Measurements from ENCODE around the gene NOS1AP.

The NOS1AP gene

GRCh38 chr1:162397039-162397448, 327.6 kb downstream of the NOS1AP start:
- Histone ChIP-seq H3K27me3 (ENCODE audit: control insufficient read depth, insufficient read depth, low read length) (no peaks in the 10 kb centered on the region), H3K36me3 (ENCODE audit: control insufficient read depth, insufficient read depth, low read length) (no peaks in the 10 kb centered on the region), H3K4me1 (ENCODE audit: control insufficient read depth, insufficient read depth, low read length) (peaks cover 17% of the 10 kb centered on the region), H3K9me3 (ENCODE audit: control insufficient read depth, insufficient read depth, low read length) (no peaks in the 10 kb centered on the region), H3K27ac (ENCODE audit: low read depth, low read length) (no peak overlapping the region), H3K9ac (ENCODE audit: low read depth, low read length) (no peak overlapping the region), H3K4me3 (ENCODE audit: low read depth, low read length) (no peak overlapping the region)

DNA sequence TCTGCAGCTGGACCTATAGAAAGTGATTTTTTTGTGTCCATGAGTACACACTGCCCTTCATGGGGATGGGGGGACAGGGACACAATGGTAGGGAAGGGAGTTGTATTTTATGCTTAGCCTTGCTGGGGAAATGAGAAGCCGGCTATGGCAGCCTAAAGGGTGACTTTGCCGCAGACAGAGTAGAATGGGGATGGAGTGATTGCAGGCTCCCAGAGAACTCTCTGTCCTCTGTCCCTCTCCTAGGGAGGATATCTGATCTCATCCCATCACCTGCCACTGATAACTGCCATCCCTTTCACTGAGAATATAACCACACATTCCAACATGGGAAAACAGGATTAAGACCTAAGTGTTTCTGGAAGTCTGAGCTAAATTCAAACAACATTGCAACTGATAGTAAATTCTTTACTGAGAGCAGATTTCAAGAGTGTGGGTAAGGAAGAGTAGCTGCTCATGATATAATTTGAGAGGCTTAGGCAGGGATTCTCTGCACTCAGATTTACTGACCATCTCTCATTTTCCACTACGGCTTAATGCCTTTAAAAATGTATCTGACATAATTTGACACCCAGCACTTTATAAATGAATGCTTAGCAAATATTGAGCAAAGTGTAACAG, 328.6 kb downstream of the NOS1AP start:
- Histone ChIP-seq H3K4me3 (ENCODE audit: low read depth, low read length) (no peak overlapping the region), H3K36me3 (ENCODE audit: control insufficient read depth, insufficient read depth, low read length) (no peaks in the 10 kb centered on the region), H3K27ac (ENCODE audit: low read depth, low read length) (no peak overlapping the region), H3K4me1 (ENCODE audit: control insufficient read depth, insufficient read depth, low read length) (peaks cover 17% of the 10 kb centered on the region), H3K9ac (ENCODE audit: low read depth, low read length) (no peak overlapping the region), H3K9me3 (ENCODE audit: control insufficient read depth, insufficient read depth, low read length) (no peaks in the 10 kb centered on the region), H3K27me3 (ENCODE audit: control insufficient read depth, insufficient read depth, low read length) (no peaks in the 10 kb centered on the region)

DNA sequence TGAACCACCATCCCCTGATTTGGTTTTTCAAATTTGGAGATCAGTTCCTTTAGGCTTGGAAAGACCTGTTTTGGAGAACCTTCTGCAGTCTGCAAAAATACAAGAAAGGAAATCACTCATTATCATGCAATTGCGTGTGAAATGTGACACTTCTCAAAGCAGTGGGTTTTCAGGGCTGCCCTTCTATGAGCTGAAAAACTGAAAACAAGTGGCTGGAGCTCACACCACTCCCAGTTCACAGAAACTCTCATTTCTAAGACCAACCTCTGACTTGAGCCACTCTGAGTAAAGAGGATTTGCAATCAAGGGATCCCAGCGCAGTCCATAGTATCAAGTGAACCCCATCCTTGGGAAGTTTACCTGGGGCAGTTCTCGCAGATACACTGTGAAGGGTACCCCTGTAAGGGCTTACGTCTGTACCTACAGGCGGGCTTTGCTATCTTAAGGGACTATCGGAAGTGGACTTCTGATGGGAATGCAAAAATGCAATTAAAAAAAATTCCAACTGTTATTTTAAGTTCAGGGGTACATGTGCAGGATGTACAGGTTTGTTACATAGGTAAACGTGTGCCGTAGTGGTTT, 329.6 kb downstream of the NOS1AP start:
- no peak overlapping the region for H3K9ac ChIP-seq (ENCODE audit: low read depth, low read length)
- peaks cover 17% of the 10 kb centered on the region for H3K4me1 ChIP-seq (ENCODE audit: control insufficient read depth, insufficient read depth, low read length)
- H3K9me3 ChIP-seq (ENCODE audit: control insufficient read depth, insufficient read depth, low read length): no peaks in the 10 kb centered on the region
- no peaks in the 10 kb centered on the region for H3K36me3 ChIP-seq (ENCODE audit: control insufficient read depth, insufficient read depth, low read length)
- no peak overlapping the region for H3K4me3 ChIP-seq (ENCODE audit: low read depth, low read length)
- no peaks in the 10 kb centered on the region for H3K27me3 ChIP-seq (ENCODE audit: control insufficient read depth, insufficient read depth, low read length)
- H3K27ac ChIP-seq (ENCODE audit: low read depth, low read length): peak overlapping the region; percentile 33

DNA sequence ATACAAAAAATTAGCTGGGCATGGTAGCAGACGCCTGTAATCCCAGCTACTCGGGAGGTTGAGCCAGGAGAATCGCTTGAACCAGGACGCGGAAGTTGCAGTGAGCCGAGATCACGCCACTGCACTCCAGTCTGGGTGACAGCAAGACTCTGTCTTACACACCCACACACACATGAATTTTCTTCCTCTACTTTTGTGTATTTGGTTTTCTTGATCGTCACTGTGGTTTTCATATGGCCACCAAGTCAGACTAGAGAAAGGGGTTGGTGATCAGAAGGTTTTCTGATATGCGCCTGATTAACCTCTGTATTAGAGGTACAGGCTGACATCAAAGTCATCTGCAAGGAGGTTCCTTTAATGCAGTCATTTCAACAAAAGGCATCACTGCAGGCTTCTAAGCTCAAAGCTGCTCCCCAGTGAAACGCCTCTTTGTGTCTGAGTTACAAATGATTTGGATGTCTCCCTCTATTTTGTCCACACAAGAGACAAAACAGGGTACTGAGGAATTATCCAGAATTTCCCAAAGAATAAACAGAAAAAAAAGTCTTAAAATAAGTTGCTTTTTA, 331.4 kb downstream of the NOS1AP start:
- H3K9me3 ChIP-seq (ENCODE audit: control insufficient read depth, insufficient read depth, low read length): no peaks in the 10 kb centered on the region
- H3K4me3 ChIP-seq (ENCODE audit: low read depth, low read length): no peak overlapping the region
- no peak overlapping the region for H3K27ac ChIP-seq (ENCODE audit: low read depth, low read length)
- H3K9ac ChIP-seq (ENCODE audit: low read depth, low read length): no peak overlapping the region
- peaks cover 17% of the 10 kb centered on the region for H3K4me1 ChIP-seq (ENCODE audit: control insufficient read depth, insufficient read depth, low read length)
- no peaks in the 10 kb centered on the region for H3K27me3 ChIP-seq (ENCODE audit: control insufficient read depth, insufficient read depth, low read length)
- no peaks in the 10 kb centered on the region for H3K36me3 ChIP-seq (ENCODE audit: control insufficient read depth, insufficient read depth, low read length)

DNA sequence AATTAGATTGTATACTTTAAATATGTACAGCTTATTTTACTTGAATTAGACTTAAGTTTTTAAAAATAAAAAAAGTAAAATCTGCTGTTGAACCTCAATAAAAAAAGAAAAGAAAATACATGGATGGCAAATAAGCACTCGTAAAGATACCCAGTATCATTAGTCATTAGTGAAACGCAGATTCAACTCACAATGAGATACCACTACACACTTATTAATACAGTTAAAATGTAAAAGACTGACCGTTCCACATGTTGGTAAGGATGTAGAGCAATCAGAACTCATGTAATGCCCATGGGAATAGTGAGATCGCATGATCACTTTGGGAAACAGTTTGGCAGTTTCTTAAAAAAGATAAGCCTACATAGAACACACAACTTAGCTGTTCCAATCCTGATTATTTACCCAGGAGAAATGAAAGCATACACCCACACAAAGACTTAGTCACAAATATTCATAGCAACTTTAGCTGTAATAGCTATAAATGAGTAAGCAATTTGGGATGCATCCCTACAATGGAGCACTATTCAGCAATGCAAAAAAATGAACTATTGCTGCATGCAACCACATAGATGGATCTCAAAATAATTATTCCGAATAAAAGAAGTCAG, 335.2 kb downstream of the NOS1AP start:
- Histone ChIP-seq H3K36me3 (ENCODE audit: control insufficient read depth, insufficient read depth, low read length) (no peaks in the 10 kb centered on the region), H3K9ac (ENCODE audit: low read depth, low read length) (no peak overlapping the region), H3K4me3 (ENCODE audit: low read depth, low read length) (no peak overlapping the region), H3K27me3 (ENCODE audit: control insufficient read depth, insufficient read depth, low read length) (no peaks in the 10 kb centered on the region), H3K4me1 (ENCODE audit: control insufficient read depth, insufficient read depth, low read length) (0 out of 2 replicates have a peak, but pooled peaks cover under 1% of the 10 kb centered on the region), H3K27ac (ENCODE audit: low read depth, low read length) (no peak overlapping the region), H3K9me3 (ENCODE audit: control insufficient read depth, insufficient read depth, low read length) (no peaks in the 10 kb centered on the region)

DNA sequence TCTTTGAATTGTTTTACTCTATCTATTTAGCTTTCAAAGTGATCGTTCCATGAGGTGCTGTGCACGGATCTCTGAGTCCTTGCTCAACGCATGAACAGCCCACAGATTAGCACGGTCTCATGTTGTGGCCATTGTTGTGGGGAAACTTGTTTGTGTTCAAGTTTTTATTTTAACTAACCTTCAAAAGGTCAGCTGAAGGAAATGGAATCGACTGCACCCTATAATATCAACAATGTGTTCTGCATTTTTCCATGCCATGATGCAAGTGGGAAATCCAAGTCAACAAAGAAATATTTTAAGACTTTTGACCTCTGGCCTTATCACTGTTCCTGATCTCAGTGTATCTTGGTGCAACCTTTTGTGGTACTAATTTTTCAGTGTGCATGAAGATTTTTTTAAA, 336.3 kb downstream of the NOS1AP start:
- Histone ChIP-seq H3K9me3 (ENCODE audit: control insufficient read depth, insufficient read depth, low read length) (no peaks in the 10 kb centered on the region), H3K36me3 (ENCODE audit: control insufficient read depth, insufficient read depth, low read length) (no peaks in the 10 kb centered on the region), H3K27me3 (ENCODE audit: control insufficient read depth, insufficient read depth, low read length) (no peaks in the 10 kb centered on the region), H3K4me1 (ENCODE audit: control insufficient read depth, insufficient read depth, low read length) (no peaks in the 10 kb centered on the region), H3K9ac (ENCODE audit: low read depth, low read length) (no peak overlapping the region), H3K27ac (ENCODE audit: low read depth, low read length) (no peak overlapping the region), H3K4me3 (ENCODE audit: low read depth, low read length) (no peak overlapping the region)

DNA sequence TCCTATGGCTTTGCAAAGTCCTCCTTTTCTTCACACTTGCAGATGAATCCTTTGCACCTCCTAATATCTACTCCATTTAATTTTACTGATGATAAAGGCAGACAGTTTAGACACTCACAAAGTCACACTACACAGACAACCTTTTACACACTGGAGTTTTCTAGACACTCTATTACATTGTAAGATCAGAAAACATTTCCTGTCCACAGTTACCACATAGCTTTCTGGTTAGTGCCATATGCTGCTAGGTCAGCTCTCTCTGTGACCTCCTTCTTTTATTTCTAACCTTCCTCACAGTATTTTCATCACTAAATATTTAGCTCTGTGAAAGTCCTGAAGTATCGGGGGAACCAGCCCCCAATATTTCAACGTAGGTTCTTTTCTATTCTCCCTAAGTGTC, 337.3 kb downstream of the NOS1AP start:
- Histone ChIP-seq H3K9me3 (ENCODE audit: control insufficient read depth, insufficient read depth, low read length) (no peaks in the 10 kb centered on the region), H3K27ac (ENCODE audit: low read depth, low read length) (no peak overlapping the region), H3K36me3 (ENCODE audit: control insufficient read depth, insufficient read depth, low read length) (no peaks in the 10 kb centered on the region), H3K27me3 (ENCODE audit: control insufficient read depth, insufficient read depth, low read length) (no peaks in the 10 kb centered on the region), H3K9ac (ENCODE audit: low read depth, low read length) (no peak overlapping the region), H3K4me3 (ENCODE audit: low read depth, low read length) (no peak overlapping the region), H3K4me1 (ENCODE audit: control insufficient read depth, insufficient read depth, low read length) (no peaks in the 10 kb centered on the region)

DNA sequence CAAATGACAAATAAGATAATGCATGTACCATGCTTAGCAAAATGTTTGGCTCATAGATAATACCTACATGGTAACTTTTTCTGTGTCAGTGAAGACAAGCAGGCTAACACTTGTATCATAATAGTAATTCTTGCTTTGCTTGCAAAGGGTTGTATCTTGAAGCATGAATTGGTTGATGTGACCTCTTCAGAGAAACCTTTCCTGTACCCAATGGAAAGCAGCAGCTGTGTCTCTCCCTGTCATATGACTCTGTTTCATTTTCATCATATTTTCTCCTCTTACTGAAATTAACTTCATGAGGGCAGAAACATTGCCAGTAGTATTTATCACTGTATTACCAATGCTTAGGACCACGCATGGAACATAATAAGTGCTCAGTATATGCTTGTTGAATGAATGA, 338.0 kb downstream of the NOS1AP start:
- Histone ChIP-seq H3K9me3 (ENCODE audit: control insufficient read depth, insufficient read depth, low read length) (no peaks in the 10 kb centered on the region), H3K4me3 (ENCODE audit: low read depth, low read length) (no peak overlapping the region), H3K36me3 (ENCODE audit: control insufficient read depth, insufficient read depth, low read length) (no peaks in the 10 kb centered on the region), H3K27ac (ENCODE audit: low read depth, low read length) (no peak overlapping the region), H3K4me1 (ENCODE audit: control insufficient read depth, insufficient read depth, low read length) (no peaks in the 10 kb centered on the region), H3K9ac (ENCODE audit: low read depth, low read length) (no peak overlapping the region), H3K27me3 (ENCODE audit: control insufficient read depth, insufficient read depth, low read length) (no peaks in the 10 kb centered on the region)

DNA sequence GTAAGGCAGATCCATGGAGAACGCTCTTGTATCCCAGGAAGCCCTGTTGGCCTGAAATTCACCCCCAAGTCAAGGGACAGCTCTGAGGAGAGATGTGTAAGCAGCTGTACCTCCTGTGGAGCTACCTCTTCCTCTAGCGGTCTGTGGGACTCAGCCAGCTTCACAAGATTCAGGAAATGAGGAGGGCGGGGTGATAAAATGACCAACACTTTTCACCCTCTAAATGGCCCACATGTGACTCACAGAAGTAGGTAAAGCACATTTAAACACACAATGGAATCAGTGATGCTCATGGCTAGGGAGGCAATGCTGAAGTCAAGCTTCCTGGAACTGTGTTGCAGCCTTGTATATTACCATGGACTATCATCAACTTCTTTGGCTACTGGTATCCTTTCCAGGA, 342.5 kb downstream of the NOS1AP start, which contains the start of gene SH2D1B:
Gene SH2D1B, minus strand, starts transcription at position 135 of the 400 bp plus-strand sequence. Its CDS starts 120 bp downstream, at position 15.
- Histone ChIP-seq H3K9me3 (ENCODE audit: control insufficient read depth, insufficient read depth, low read length) (peaks cover 6% of the 10 kb centered on the region; the same call in 1 of the 2 replicates), H3K27me3 (ENCODE audit: control insufficient read depth, insufficient read depth, low read length) (no peaks in the 10 kb centered on the region), H3K36me3 (ENCODE audit: control insufficient read depth, insufficient read depth, low read length) (no peaks in the 10 kb centered on the region), H3K4me3 (ENCODE audit: low read depth, low read length) (no peak within 1 kb of the TSS), H3K9ac (ENCODE audit: low read depth, low read length) (no peak within 1 kb of the TSS), H3K4me1 (ENCODE audit: control insufficient read depth, insufficient read depth, low read length) (no peaks in the 10 kb centered on the region), H3K27ac (ENCODE audit: low read depth, low read length) (no peak within 1 kb of the TSS)

GRCh38 chr1:162416215-162416614, 346.7 kb downstream of the NOS1AP start:
- H3K4me3 ChIP-seq (ENCODE audit: low read depth, low read length): no peak overlapping the region
- H3K36me3 ChIP-seq (ENCODE audit: control insufficient read depth, insufficient read depth, low read length): no peaks in the 10 kb centered on the region
- H3K4me1 ChIP-seq (ENCODE audit: control insufficient read depth, insufficient read depth, low read length): no peaks in the 10 kb centered on the region
- H3K27me3 ChIP-seq (ENCODE audit: control insufficient read depth, insufficient read depth, low read length): no peaks in the 10 kb centered on the region
- H3K9me3 ChIP-seq (ENCODE audit: control insufficient read depth, insufficient read depth, low read length): peaks cover 6% of the 10 kb centered on the region; the same call in 1 of the 2 replicates
- H3K9ac ChIP-seq (ENCODE audit: low read depth, low read length): no peak overlapping the region
- H3K27ac ChIP-seq (ENCODE audit: low read depth, low read length): no peak overlapping the region

GRCh38 chr1:162416909-162417308, 347.4 kb downstream of the NOS1AP start:
- H3K9ac ChIP-seq (ENCODE audit: low read depth, low read length): no peak overlapping the region

More at GRCh38 chr1:162416909-162417308, 347.4 kb downstream of the NOS1AP start:
- H3K27ac ChIP-seq (ENCODE audit: low read depth, low read length): no peak overlapping the region
- no peaks in the 10 kb centered on the region for H3K4me1 ChIP-seq (ENCODE audit: control insufficient read depth, insufficient read depth, low read length)
- no peaks in the 10 kb centered on the region for H3K27me3 ChIP-seq (ENCODE audit: control insufficient read depth, insufficient read depth, low read length)
- H3K36me3 ChIP-seq (ENCODE audit: control insufficient read depth, insufficient read depth, low read length): no peaks in the 10 kb centered on the region
- H3K9me3 ChIP-seq (ENCODE audit: control insufficient read depth, insufficient read depth, low read length): peaks cover 6% of the 10 kb centered on the region; the same call in 1 of the 2 replicates
- no peak overlapping the region for H3K4me3 ChIP-seq (ENCODE audit: low read depth, low read length)
